ENCODE data around the gene NKAPD1.

DNA sequence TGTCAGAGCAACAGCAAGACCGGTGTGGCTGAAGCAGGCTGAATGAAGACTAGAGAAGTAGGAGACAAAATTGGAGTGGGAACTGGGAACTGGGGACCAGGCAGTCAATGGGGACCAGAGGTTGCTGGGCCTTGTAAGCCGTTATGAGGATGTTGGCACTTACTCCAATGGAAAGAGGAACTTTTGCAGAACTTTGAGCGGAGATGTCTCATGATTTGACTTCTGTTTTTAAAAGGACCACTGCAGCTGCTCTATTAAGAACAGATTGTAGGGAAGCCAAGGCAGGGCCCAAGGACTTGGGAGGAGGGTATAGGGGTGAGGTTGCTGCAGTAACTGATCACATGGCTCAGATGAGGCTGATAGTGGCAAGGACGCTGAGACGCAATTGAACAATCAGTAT lies 55.6 kb downstream of the NKAPD1 start:
- TF ChIP-seq, protein P1, sequence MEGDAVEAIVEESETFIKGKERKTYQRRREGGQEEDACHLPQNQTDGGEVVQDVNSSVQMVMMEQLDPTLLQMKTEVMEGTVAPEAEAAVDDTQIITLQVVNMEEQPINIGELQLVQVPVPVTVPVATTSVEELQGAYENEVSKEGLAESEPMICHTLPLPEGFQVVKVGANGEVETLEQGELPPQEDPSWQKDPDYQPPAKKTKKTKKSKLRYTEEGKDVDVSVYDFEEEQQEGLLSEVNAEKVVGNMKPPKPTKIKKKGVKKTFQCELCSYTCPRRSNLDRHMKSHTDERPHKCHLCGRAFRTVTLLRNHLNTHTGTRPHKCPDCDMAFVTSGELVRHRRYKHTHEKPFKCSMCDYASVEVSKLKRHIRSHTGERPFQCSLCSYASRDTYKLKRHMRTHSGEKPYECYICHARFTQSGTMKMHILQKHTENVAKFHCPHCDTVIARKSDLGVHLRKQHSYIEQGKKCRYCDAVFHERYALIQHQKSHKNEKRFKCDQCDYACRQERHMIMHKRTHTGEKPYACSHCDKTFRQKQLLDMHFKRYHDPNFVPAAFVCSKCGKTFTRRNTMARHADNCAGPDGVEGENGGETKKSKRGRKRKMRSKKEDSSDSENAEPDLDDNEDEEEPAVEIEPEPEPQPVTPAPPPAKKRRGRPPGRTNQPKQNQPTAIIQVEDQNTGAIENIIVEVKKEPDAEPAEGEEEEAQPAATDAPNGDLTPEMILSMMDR (IDR thresholded peaks at IDR 0.05) = no peak
- TF ChIP-seq EP300 (IDR thresholded peaks at IDR 0.05) (no peak), POLR2A (IDR thresholded peaks at IDR 0.05) (no peak)
